Endothelial cell of umbilical vein (primary cell): ENCODE results near the gene TRIM45. TPM values are rescaled to one million over a fixed set of nuclear protein-coding genes. Genes with fewer than 3 reads are reported as not detected.

Source experiments
- BruUV-seq: library from RNA; stranded (reverse); fragments of 400-500 nt; replicated peaks from 2 replicates; lab custom pipeline; 2021; lab: Mats Ljungman, UMichigan
- CTCF ChIA-PET: fragments of 300-600, 350-600 bp; sonication (Branson Sonifier 250); formaldehyde crosslinking; loops from one replicate; lab custom pipeline; 2021; ENCODE audit warnings: antibody characterized with exemption, inconsistent platforms; lab: Charles Lee
- POLR2A ChIA-PET: fragments of 300-600, 350-600 bp; sonication (Branson Sonifier 250); formaldehyde crosslinking; loops from one replicate; lab custom pipeline; 2021; ENCODE audit warnings: antibody characterized with exemption, inconsistent platforms; lab: Charles Lee
- DNase-seq: peaks from one replicate; pipeline ENCODE4 v3.0.0-alpha.2; 2011; ENCODE audit warnings: low read depth, low spot score
- FAIRE-seq: peaks from 2 replicates; lab custom pipeline; 2011; peaks lifted over from hg19 to GRCh38; lab: Jason Lieb, UNC
- H2AFZ ChIP-seq: 2 replicates; pipeline ENCODE4 v1.6.0; 2012; ENCODE audit warnings: low read depth, low read length, control low read depth, inconsistent platforms
- H3K27ac ChIP-seq: 2 replicates; pipeline ENCODE4 v1.5.1; 2011; ENCODE audit warnings: low read depth, mild to moderate bottlenecking, control low read depth, low read length, moderate library complexity; ENCODE audit not compliant: insufficient read depth
- H3K27me3 ChIP-seq, 2 experiments: 2 replicates each; pipeline versions ENCODE4 v1.6.0 to v1.6.1; 2011; ENCODE audit warnings: low read length in 2 of 2, mixed read lengths in 1 of 2; ENCODE audit not compliant: control insufficient read depth in 2 of 2, insufficient read depth in 2 of 2
- H3K36me3 ChIP-seq, 2 experiments: 2 replicates in 1 of 2; 3 replicates in 1 of 2; pipeline ENCODE4 v1.5.1; 2011; ENCODE audit warnings: low read length in 2 of 2, mild to moderate bottlenecking in 1 of 2, moderate library complexity in 1 of 2; ENCODE audit not compliant: control insufficient read depth in 2 of 2, insufficient read depth in 2 of 2; ENCODE audit errors: extremely low read depth in 1 of 2
- H3K4me1 ChIP-seq: 3 replicates; pipeline ENCODE4 v1.5.1; 2011; ENCODE audit warnings: mild to moderate bottlenecking, low read length; ENCODE audit not compliant: control insufficient read depth, insufficient read depth; ENCODE audit errors: extremely low read depth
- H3K4me2 ChIP-seq: 2 replicates; pipeline ENCODE4 v1.6.1; 2011; ENCODE audit warnings: low read length, control low read depth, mixed read lengths; ENCODE audit not compliant: insufficient read depth
- H3K4me3 ChIP-seq, 3 experiments: fragments of 200-600 bp in 1 of 3; sonication (generic), shearing (Covaris generic) in 1 of 3; replicated peaks in 1 of 3; 2 replicates each; pipeline ENCODE4 v1.5.1; 2011 to 2016; ENCODE audit warnings: control low read depth in 3 of 3, low read length in 3 of 3, mild to moderate bottlenecking in 2 of 3, inconsistent platforms in 1 of 3, low read depth in 1 of 3, moderate library complexity in 1 of 3; ENCODE audit not compliant: insufficient read depth in 1 of 3
- H3K79me2 ChIP-seq: 2 replicates; pipeline ENCODE4 v1.6.0; 2012; ENCODE audit warnings: low read length, inconsistent platforms; ENCODE audit not compliant: control insufficient read depth, insufficient read depth
- H3K9ac ChIP-seq: replicated peaks from 2 replicates; pipeline ENCODE3; 2011; ENCODE audit warnings: low read length, control low read depth; ENCODE audit not compliant: insufficient read depth; ENCODE audit errors: extremely low read depth
- H3K9me1 ChIP-seq: replicated peaks from 3 replicates; pipeline ENCODE4 v1.6.0; 2011; ENCODE audit warnings: mild to moderate bottlenecking, low read length; ENCODE audit not compliant: control insufficient read depth, insufficient read depth; ENCODE audit errors: extremely low read depth
- H3K9me3 ChIP-seq: replicated peaks from 2 replicates; pipeline ENCODE4 v1.5.1; 2012; ENCODE audit warnings: low read length, inconsistent platforms; ENCODE audit not compliant: control insufficient read depth, insufficient read depth
- H4K20me1 ChIP-seq: replicated peaks from 2 replicates; pipeline ENCODE3; 2011; ENCODE audit warnings: mild to moderate bottlenecking, low read length; ENCODE audit not compliant: control insufficient read depth, insufficient read depth; ENCODE audit errors: extremely low read depth
- CTCF ChIP-seq, 2 donors: IDR thresholded peaks; 1 replicate in 1 of 2; 2 replicates in 1 of 2; pipeline ENCODE4 v1.5.1; 2011; ENCODE audit warnings: low read length in 2 of 2, mild to moderate bottlenecking in 2 of 2, moderate library complexity in 2 of 2, control low read depth in 1 of 2, inconsistent platforms in 1 of 2, low read depth in 1 of 2; ENCODE audit not compliant: insufficient read depth in 1 of 2; ENCODE audit errors: extremely low read depth in 1 of 2
- EZH2 ChIP-seq: IDR thresholded peaks from 2 replicates; pipeline ENCODE4 v1.6.1; 2012; ENCODE audit warnings: borderline replicate concordance, low read depth, mild to moderate bottlenecking, moderate library complexity, low read length, inconsistent platforms; ENCODE audit not compliant: severe bottlenecking
- FOS ChIP-seq: IDR thresholded peaks from 2 replicates; pipeline ENCODE4 v1.6.1; 2011; ENCODE audit warnings: mild to moderate bottlenecking, low read length, moderate library complexity, borderline replicate concordance; ENCODE audit not compliant: insufficient read depth
- GATA2 ChIP-seq: IDR thresholded peaks from 2 replicates; pipeline ENCODE4 v1.7.0; 2011; ENCODE audit warnings: low read depth, mild to moderate bottlenecking, moderate library complexity, mixed read lengths, low read length; ENCODE audit not compliant: insufficient read length, insufficient read depth
- JUN ChIP-seq: IDR thresholded peaks from 2 replicates; pipeline ENCODE4 v1.6.1; 2011; ENCODE audit warnings: borderline replicate concordance, low read depth; ENCODE audit not compliant: insufficient read length, insufficient read depth
- MAX ChIP-seq: IDR thresholded peaks from 2 replicates; pipeline ENCODE4 v1.6.1; 2011; ENCODE audit not compliant: insufficient read depth, insufficient read length
- MYC ChIP-seq: IDR thresholded peaks from one replicate; pipeline ENCODE4 v1.6.1; 2011; ENCODE audit warnings: mild to moderate bottlenecking, low read depth, low read length
- POLR2A ChIP-seq: IDR thresholded peaks from 2 replicates; pipeline ENCODE4 v1.6.1; 2012; ENCODE audit warnings: low read depth, mild to moderate bottlenecking, control low read depth, low read length
- POLR2AphosphoS5 ChIP-seq: IDR thresholded peaks from 2 replicates; pipeline ENCODE4 v1.6.1; 2012; ENCODE audit warnings: low read depth, mild to moderate bottlenecking, control low read depth, low read length, moderate library complexity; ENCODE audit not compliant: insufficient read depth
- dilution Hi-C: fragments of 300-500 bp; cut with MboI; formaldehyde crosslinking; loops from one replicate; pipeline ENCODE4 v1.15.0; 2019; ENCODE audit warnings: low sequenced_read_pairs; ENCODE audit not compliant: extremely low pct_ligation_motif_present
- intact Hi-C: fragments of 100-400 bp; cut with micrococcal nuclease; formaldehyde crosslinking; loops from one replicate; pipeline ENCODE4 v1.10.0; 2022
- polyA plus RNA-seq, 4 experiments: library from polyadenylated mRNA; depleted of rRNA in 3 of 4; stranded (reverse) in 3 of 4; unstranded in 1 of 4; fragments of >200 nt; gene quantifications; 2 replicates each; pipeline versions ENCODE4 v1.2.1 to v1.2.3, GENCODE V29; 2011 to 2012; ENCODE audit warnings: missing spikeins in 1 of 4
- total RNA-seq: library from RNA; stranded (reverse); gene quantifications from 2 replicates; pipeline ENCODE4 v1.2.3, GENCODE V29; 2021

The TRIM45 gene
- total and polyA plus RNA-seq, 2 donors (not counting 3 experiments of a cell fraction or from before 2014, with no cell fraction given): 2.9 to 3.1 TPM

DNA sequence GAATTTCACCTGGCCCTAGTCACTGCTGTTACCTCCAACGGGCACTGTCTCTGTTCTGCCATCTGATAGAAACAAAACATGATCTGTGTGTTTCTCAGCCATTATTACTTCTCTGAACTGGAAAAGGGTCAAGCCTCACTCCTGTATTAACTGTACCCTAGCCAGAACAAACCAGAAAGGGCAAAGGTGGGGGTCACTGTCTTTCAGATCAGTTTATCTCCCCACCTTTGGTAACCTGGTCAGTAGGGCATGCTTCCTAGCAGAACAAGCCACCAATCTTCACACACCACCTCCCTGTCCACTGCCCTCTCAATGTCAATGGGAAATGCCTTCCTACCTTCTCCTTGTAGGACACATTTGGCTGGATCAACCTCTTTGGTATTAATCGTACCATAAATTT is 3.9 kb downstream of the TRIM45 start:
- H3K9ac ChIP-seq: no peak overlapping the region
- H3K4me1 ChIP-seq: peaks cover 10% of the 10 kb centered on the region
- no peak overlapping the region for H3K27ac ChIP-seq
- DNase-seq (no peak), FAIRE-seq (no peak)
- no TSS peak for BruUV-seq
- POLR2A ChIA-PET: no interaction called here
- H3K4me3 ChIP-seq: no peak overlapping the region
- H3K9me3 ChIP-seq: no peaks in the 10 kb centered on the region
- no peaks in the 10 kb centered on the region for H3K36me3 ChIP-seq
- no peaks in the 10 kb centered on the region for H4K20me1 ChIP-seq
- H3K27me3 ChIP-seq: no peaks in the 10 kb centered on the region
- intact Hi-C loops: no loop called here
- dilution Hi-C loops: no loop called here
- TF ChIP-seq CTCF (IDR thresholded peaks at IDR 0.05; ENCODE audit: extremely low read depth in 1 of 2, insufficient read depth in 1 of 2, low read depth in 1 of 2, low read length in 2 of 2): no peak
- no peak for TF ChIP-seq POLR2A
- TF ChIP-seq MAX: no peak
- no peak for TF ChIP-seq JUN
- no peak for TF ChIP-seq POLR2AphosphoS5
- TF ChIP-seq EZH2: no peak
- TF ChIP-seq MYC: no peak
- TF ChIP-seq GATA2: no peak
- TF ChIP-seq FOS: no peak
- H3K9me1 ChIP-seq: no peaks in the 10 kb centered on the region
- no peak overlapping the region for H2AFZ ChIP-seq
- H3K79me2 ChIP-seq: no peaks in the 10 kb centered on the region
- no peak overlapping the region for H3K4me2 ChIP-seq
- CTCF ChIA-PET: interaction anchor here (1.1 to 5.6 kb wide), 4 partner anchors 11 to 50 kb away, joined by 3 to 50 read pairs (median 13); no protein-coding TSS in a partner anchor
